GM20431 (cell line): ENCODE results near the gene PIP4K2B.
"Not testable (repeated sequence)": the region's sequence is repeated elsewhere in the genome, so short reads cannot be mapped to it uniquely, and the experiment has no call there.

Experiments used
- in situ Hi-C: fragments of 300-500 bp; cut with MseI, MboI; formaldehyde crosslinking; loops from one replicate; pipeline ENCODE4 v1.15.0; 2020; ENCODE audit warnings: low sequenced_read_pairs; ENCODE audit not compliant: unreplicated experiment

Gene PIP4K2B

GRCh38 chr17:38799501-38800236, at the start of gene PIP4K2B:
TSS of gene PIP4K2B (minus strand) at chr17:38799556. CDS start at chr17:38799424, 132 bp downstream.
- in situ Hi-C loops = no loop called here

- in situ Hi-C loops = no loop called here
Measured at GRCh38 chr17:38848557-38848891, 49.2 kb upstream of the PIP4K2B start.

GRCh38 chr17:38844261-38844757, 45.0 kb upstream of the PIP4K2B start:
- in situ Hi-C loops = no loop called here

GRCh38 chr17:38825762-38826247, 26.4 kb upstream of the PIP4K2B start:
- in situ Hi-C loops = no loop called here

- in situ Hi-C loops = no loop called here
Measured at GRCh38 chr17:38824899-38825761, 25.8 kb upstream of the PIP4K2B start, which contains the start of gene CWC25. TSS of gene CWC25 (minus strand) at chr17:38825321. CDS start at chr17:38825183, 138 bp downstream.

GRCh38 chr17:38815576-38816193, 16.3 kb upstream of the PIP4K2B start:
- in situ Hi-C loops = no loop called here

GRCh38 chr17:38809828-38810227, 10.5 kb upstream of the PIP4K2B start:
- in situ Hi-C loops = no loop called here

- in situ Hi-C loops = no loop called here
Measured at GRCh38 chr17:38800237-38800760, 943 bp upstream of the PIP4K2B start.

- in situ Hi-C loops = no loop called here
Measured at GRCh38 chr17:38798614-38799500, 499 bp downstream of the PIP4K2B start.

- in situ Hi-C loops = no loop called here
Measured at GRCh38 chr17:38797828-38798227, 1.5 kb downstream of the PIP4K2B start.

GRCh38 chr17:38797158-38797490, 2.2 kb downstream of the PIP4K2B start:
- in situ Hi-C loops = no loop called here

- in situ Hi-C loops = no loop called here
Measured at GRCh38 chr17:38796451-38797157, 2.8 kb downstream of the PIP4K2B start.

GRCh38 chr17:38794221-38794620, 5.1 kb downstream of the PIP4K2B start:
- in situ Hi-C loops = no loop called here

GRCh38 chr17:38791162-38791561, 8.2 kb downstream of the PIP4K2B start:
- in situ Hi-C loops = no loop called here

GRCh38 chr17:38790148-38790707, 9.1 kb downstream of the PIP4K2B start:
- in situ Hi-C loops = not testable (repeated sequence)

GRCh38 chr17:38789185-38789584, 10.2 kb downstream of the PIP4K2B start:
- in situ Hi-C loops = no loop called here

GRCh38 chr17:38787999-38788398, 11.4 kb downstream of the PIP4K2B start:
- in situ Hi-C loops = not testable (repeated sequence)

GRCh38 chr17:38786372-38786771, 13.0 kb downstream of the PIP4K2B start:
- in situ Hi-C loops = no loop called here
